IPS-18a (cell line): ENCODE data around the gene SLC44A5.
"Not testable (repeated sequence)": the region's sequence is repeated elsewhere in the genome, so short reads cannot be mapped to it uniquely, and the experiment has no call there.

Experiments
- H3K27ac ChIP-seq: one replicate; pipeline ENCODE4 v1.5.1; 2013; ENCODE audit warnings: low read length
- H3K27me3 ChIP-seq: one replicate; pipeline ENCODE4 v1.6.1; 2013; ENCODE audit warnings: mild to moderate bottlenecking, low read length; ENCODE audit not compliant: control insufficient read depth, insufficient read depth
- H3K36me3 ChIP-seq: one replicate; pipeline ENCODE4 v1.6.1; 2013; ENCODE audit warnings: low read depth, low read length; ENCODE audit not compliant: control insufficient read depth
- H3K4me1 ChIP-seq: one replicate; pipeline ENCODE4 v1.6.1; 2013; ENCODE audit warnings: low read depth, low read length; ENCODE audit not compliant: control insufficient read depth
- H3K4me3 ChIP-seq: one replicate; pipeline ENCODE4 v1.5.1; 2013; ENCODE audit warnings: low read length
- H3K9ac ChIP-seq: one replicate; pipeline ENCODE4 v1.6.1; 2013; ENCODE audit warnings: mild to moderate bottlenecking, low read length, moderate library complexity
- H3K9me3 ChIP-seq: one replicate; pipeline ENCODE4 v1.6.1; 2013; ENCODE audit warnings: low read depth, low read length; ENCODE audit not compliant: control insufficient read depth

SLC44A5 gene

GRCh38 chr1:75611014-75611413 is at the start of gene SLC44A5:
SLC44A5 (minus strand) TSS chr1:75611114; CDS start chr1:75541447, 69,667 bp downstream.
- Histone ChIP-seq H3K36me3 (no peaks in the 10 kb centered on the region), H3K27ac (no peak within 1 kb of the TSS), H3K4me1 (no peaks in the 10 kb centered on the region), H3K9me3 (no peaks in the 10 kb centered on the region), H3K4me3 (no peak within 1 kb of the TSS), H3K9ac (no peak within 1 kb of the TSS), H3K27me3 (peaks cover 37% of the 10 kb centered on the region)

GRCh38 chr1:75655931-75656330 is 45.0 kb upstream of the SLC44A5 start:
- Histone ChIP-seq H3K27me3 (no peaks in the 10 kb centered on the region), H3K4me1 (no peaks in the 10 kb centered on the region), H3K9ac (no peak overlapping the region), H3K36me3 (no peaks in the 10 kb centered on the region), H3K9me3 (peaks cover 3% of the 10 kb centered on the region), H3K4me3 (no peak overlapping the region), H3K27ac (no peak overlapping the region)

GRCh38 chr1:75647183-75647582 is 36.3 kb upstream of the SLC44A5 start:
- not testable (repeated sequence) for H3K9ac ChIP-seq, H3K27me3 ChIP-seq, H3K27ac ChIP-seq, H3K9me3 ChIP-seq, H3K4me3 ChIP-seq, H3K4me1 ChIP-seq, H3K36me3 ChIP-seq

GRCh38 chr1:75645153-75645552 is 34.2 kb upstream of the SLC44A5 start:
- H3K4me1 ChIP-seq, result not testable (repeated sequence)

GRCh38 chr1:75643460-75643859 is 32.5 kb upstream of the SLC44A5 start:
- no peak overlapping the region for H3K9ac ChIP-seq
- no peak overlapping the region for H3K27ac ChIP-seq
- H3K27me3 ChIP-seq, result no peaks in the 10 kb centered on the region
- no peak overlapping the region for H3K4me3 ChIP-seq
- H3K9me3 ChIP-seq, result peaks cover 5% of the 10 kb centered on the region
- H3K36me3 ChIP-seq, result no peaks in the 10 kb centered on the region
- no peaks in the 10 kb centered on the region for H3K4me1 ChIP-seq

More at GRCh38 chr1:75645153-75645552, 34.2 kb upstream of the SLC44A5 start:
- not testable (repeated sequence) for H3K27me3 ChIP-seq, H3K27ac ChIP-seq, H3K4me3 ChIP-seq, H3K36me3 ChIP-seq, H3K9me3 ChIP-seq, H3K9ac ChIP-seq

GRCh38 chr1:75641325-75641724 is 30.4 kb upstream of the SLC44A5 start:
- H3K9ac ChIP-seq, result no peak overlapping the region
- H3K4me1 ChIP-seq, result no peaks in the 10 kb centered on the region
- H3K27ac ChIP-seq, result no peak overlapping the region
- no peak overlapping the region for H3K4me3 ChIP-seq
- H3K36me3 ChIP-seq, result no peaks in the 10 kb centered on the region
- no peaks in the 10 kb centered on the region for H3K27me3 ChIP-seq
- no peaks in the 10 kb centered on the region for H3K9me3 ChIP-seq

GRCh38 chr1:75640137-75640536 is 29.2 kb upstream of the SLC44A5 start:
- no peaks in the 10 kb centered on the region for H3K4me1 ChIP-seq
- no peak overlapping the region for H3K4me3 ChIP-seq
- H3K9me3 ChIP-seq, result no peaks in the 10 kb centered on the region
- no peak overlapping the region for H3K9ac ChIP-seq
- H3K36me3 ChIP-seq, result no peaks in the 10 kb centered on the region
- H3K27me3 ChIP-seq, result no peaks in the 10 kb centered on the region
- no peak overlapping the region for H3K27ac ChIP-seq

- H3K4me3 ChIP-seq, result no peak overlapping the region
- peaks cover 11% of the 10 kb centered on the region for H3K27me3 ChIP-seq
- H3K27ac ChIP-seq, result no peak overlapping the region
- H3K9me3 ChIP-seq, result no peaks in the 10 kb centered on the region
- peaks cover 17% of the 10 kb centered on the region for H3K4me1 ChIP-seq
- H3K36me3 ChIP-seq, result no peaks in the 10 kb centered on the region
- no peak overlapping the region for H3K9ac ChIP-seq
Measured at GRCh38 chr1:75632350-75632949, 21.5 kb upstream of the SLC44A5 start.

GRCh38 chr1:75630998-75631397 is 20.1 kb upstream of the SLC44A5 start:
- Histone ChIP-seq H3K9me3 (no peaks in the 10 kb centered on the region), H3K4me3 (no peak overlapping the region), H3K27ac (no peak overlapping the region), H3K9ac (no peak overlapping the region), H3K27me3 (peaks cover 23% of the 10 kb centered on the region), H3K36me3 (no peaks in the 10 kb centered on the region), H3K4me1 (peaks cover 17% of the 10 kb centered on the region)

- H3K4me3 ChIP-seq, result peak overlapping the region; percentile 11
- H3K9me3 ChIP-seq, result no peaks in the 10 kb centered on the region
- no peaks in the 10 kb centered on the region for H3K36me3 ChIP-seq
- H3K27ac ChIP-seq, result no peak overlapping the region
- peaks cover 24% of the 10 kb centered on the region for H3K27me3 ChIP-seq
- no peak overlapping the region for H3K9ac ChIP-seq
- H3K4me1 ChIP-seq, result peaks cover 17% of the 10 kb centered on the region
Measured at GRCh38 chr1:75630004-75630594, 19.2 kb upstream of the SLC44A5 start.

GRCh38 chr1:75625795-75626194 is 14.9 kb upstream of the SLC44A5 start:
- Histone ChIP-seq H3K27ac (no peak overlapping the region), H3K9me3 (no peaks in the 10 kb centered on the region), H3K27me3 (peaks cover 24% of the 10 kb centered on the region), H3K36me3 (no peaks in the 10 kb centered on the region), H3K9ac (no peak overlapping the region), H3K4me3 (no peak overlapping the region), H3K4me1 (peaks cover 17% of the 10 kb centered on the region)

- no peak overlapping the region for H3K9ac ChIP-seq
- no peaks in the 10 kb centered on the region for H3K36me3 ChIP-seq
- no peak overlapping the region for H3K27ac ChIP-seq
- peaks cover 55% of the 10 kb centered on the region for H3K27me3 ChIP-seq
- no peaks in the 10 kb centered on the region for H3K9me3 ChIP-seq
- H3K4me3 ChIP-seq, result no peak overlapping the region
- H3K4me1 ChIP-seq, result no peaks in the 10 kb centered on the region
Measured at GRCh38 chr1:75618382-75618781, 7.5 kb upstream of the SLC44A5 start.
